Spinal cord (tissue), 10 donors: Measurements from ENCODE around the gene TIMM50. TPM values are rescaled to one million over a fixed set of nuclear protein-coding genes. Genes with fewer than 3 reads are reported as not detected.
A peak's percentile ranks its signal among the peaks of the same experiment; 100 is the strongest.
"Not testable (repeated sequence)": the region's sequence is repeated elsewhere in the genome, so short reads cannot be mapped to it uniquely, and the experiment has no call there.

Source experiments
- DNase-seq, 6 donors: peaks; one replicate each; pipeline versions ENCODE4 v3.0.0 to v3.0.0-alpha.2; 2013 to 2015; ENCODE audit warnings: low spot score in 6 of 6, low read depth in 4 of 6
- H3K27ac ChIP-seq: one replicate; pipeline ENCODE4 v1.5.1; 2013; ENCODE audit warnings: low read depth, low read length, control low read depth
- H3K27me3 ChIP-seq: one replicate; pipeline ENCODE4 v1.6.1; 2013; ENCODE audit warnings: low read length; ENCODE audit not compliant: control insufficient read depth, insufficient read depth
- H3K36me3 ChIP-seq: one replicate; pipeline ENCODE4 v1.6.1; 2013; ENCODE audit warnings: low read length; ENCODE audit not compliant: control insufficient read depth, insufficient read depth
- H3K4me1 ChIP-seq: one replicate; pipeline ENCODE4 v1.6.1; 2013; ENCODE audit warnings: low read length; ENCODE audit not compliant: control insufficient read depth, insufficient read depth
- H3K4me3 ChIP-seq: one replicate; pipeline ENCODE4 v1.5.1; 2013; ENCODE audit warnings: low read depth, low read length, control low read depth
- H3K9me3 ChIP-seq: one replicate; pipeline ENCODE4 v1.6.1; 2013; ENCODE audit warnings: low read length; ENCODE audit not compliant: control insufficient read depth, insufficient read depth
- WGBS: methylation state at CpG from one replicate; pipeline ENCODE4 v1.1.5; 2013; ENCODE audit warnings: missing lambda C conversion rate; ENCODE audit not compliant: insufficient coverage; 5-methylcytosine and 5-hydroxymethylcytosine counted together
- polyA plus RNA-seq, 2 donors: library from polyadenylated mRNA; unstranded; fragments of 120-200 nt; gene quantifications; one replicate each; pipeline ENCODE4 v1.2.1, GENCODE V29; 2013; ENCODE audit not compliant: insufficient read length in 2 of 2
- total RNA-seq, 2 donors: library from RNA; depleted of rRNA in 1 of 2; stranded (reverse); fragments of 120-200 nt in 1 of 2; fragments of >200 nt in 1 of 2; gene quantifications; one replicate each; pipeline versions ENCODE4 v1.2.3 to v1.2.4, GENCODE V29; 2013 to 2014
- donor health status: healthy.

Gene TIMM50
- total and polyA plus RNA-seq, 4 donors, result 48.4 to 118 (median 77.5) TPM

GRCh38 chr19:39479319-39479801, 1.3 kb upstream of the TIMM50 start:
- Histone ChIP-seq H3K4me1 (peaks cover 22% of the 10 kb centered on the region), H3K36me3 (peaks cover 41% of the 10 kb centered on the region)
- not testable (repeated sequence) for DNase-seq, H3K27ac ChIP-seq, H3K4me3 ChIP-seq, H3K9me3 ChIP-seq, H3K27me3 ChIP-seq
- WGBS, result 98% methylated on average over 5 of the region's 11 CpGs

DNA sequence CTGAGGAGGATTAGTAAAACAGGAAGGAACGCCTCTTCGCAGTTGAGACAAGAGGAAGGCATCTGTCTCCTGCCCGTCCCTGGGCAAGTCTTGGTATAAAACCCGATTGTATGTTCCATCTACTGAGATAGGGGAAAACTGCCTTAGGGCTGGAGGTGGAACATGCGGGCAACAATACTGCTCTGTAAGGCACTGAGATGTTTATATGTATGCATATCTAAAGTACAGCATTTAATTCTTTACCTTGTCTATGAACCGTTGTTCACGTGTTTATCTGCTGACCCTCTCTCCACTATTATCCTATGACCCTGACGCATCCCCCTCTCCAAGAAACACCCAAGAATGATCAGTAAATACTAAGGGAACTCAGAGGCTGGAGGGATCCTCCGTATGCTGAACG, 722 bp upstream of the TIMM50 start:
- H3K4me1 ChIP-seq, result peaks cover 22% of the 10 kb centered on the region
- no peaks in the 10 kb centered on the region for H3K9me3 ChIP-seq
- peak overlapping the region; percentile 77 for H3K27ac ChIP-seq
- WGBS, result 67% methylated on average over 6 of the region's 10 CpGs
- no peak for DNase-seq
- no peaks in the 10 kb centered on the region for H3K27me3 ChIP-seq
- H3K4me3 ChIP-seq, result peak overlapping the region; percentile 82
- peaks cover 37% of the 10 kb centered on the region for H3K36me3 ChIP-seq

DNA sequence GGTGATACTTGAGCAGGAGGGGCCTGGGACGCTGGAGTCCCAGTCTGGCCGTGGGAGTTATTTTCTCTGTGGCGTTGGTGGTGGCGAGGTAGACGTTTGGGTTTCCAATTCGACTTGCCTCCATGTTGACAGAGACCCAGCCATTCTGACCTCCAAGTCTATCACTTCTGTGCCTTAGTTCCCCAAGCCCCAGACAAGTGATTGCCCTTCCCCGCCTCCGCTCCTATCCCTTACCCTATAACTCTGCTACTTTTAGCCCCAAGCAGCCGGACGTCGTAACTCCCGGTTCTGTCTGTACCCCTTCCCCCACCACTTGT, 549 bp downstream of the TIMM50 start:
- no peak for DNase-seq
- Histone ChIP-seq H3K9me3 (no peaks in the 10 kb centered on the region), H3K27me3 (no peaks in the 10 kb centered on the region), H3K4me3 (peak overlapping the region; percentile 82), H3K27ac (no peak overlapping the region), H3K4me1 (peaks cover 22% of the 10 kb centered on the region), H3K36me3 (peaks cover 37% of the 10 kb centered on the region)
- 0% methylated on average over 8 of the region's 12 CpGs for WGBS

DNA sequence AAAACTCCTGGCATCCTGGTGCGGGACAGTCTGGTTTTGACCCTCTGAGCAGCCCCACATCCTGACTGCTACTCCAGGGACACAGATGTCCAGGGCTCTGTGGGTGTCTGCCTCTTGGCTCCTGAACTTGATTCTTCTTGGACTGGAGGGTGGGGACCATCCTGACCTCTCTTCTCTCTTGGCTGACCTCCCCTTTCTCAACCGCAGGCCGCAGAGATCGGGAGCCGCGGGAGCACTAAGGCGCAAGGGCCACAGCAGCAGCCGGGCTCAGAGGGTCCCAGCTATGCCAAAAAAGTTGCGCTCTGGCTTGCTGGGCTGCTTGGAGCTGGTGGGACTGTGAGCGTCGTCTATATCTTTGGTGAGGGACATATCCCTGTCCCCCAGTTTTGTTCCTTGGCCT, 1.0 kb downstream of the TIMM50 start:
- DNase-seq, result no peak
- peak overlapping the region; percentile 82 for H3K4me3 ChIP-seq
- no peak overlapping the region for H3K27ac ChIP-seq
- no peaks in the 10 kb centered on the region for H3K27me3 ChIP-seq
- H3K9me3 ChIP-seq, result no peaks in the 10 kb centered on the region
- H3K4me1 ChIP-seq, result peaks cover 22% of the 10 kb centered on the region
- 75% methylated on average over 10 of the region's 11 CpGs for WGBS
- H3K36me3 ChIP-seq, result peaks cover 37% of the 10 kb centered on the region

GRCh38 chr19:39483141-39483540, 2.5 kb downstream of the TIMM50 start:
- H3K4me1 ChIP-seq, result peaks cover 22% of the 10 kb centered on the region
- H3K27me3 ChIP-seq, result no peaks in the 10 kb centered on the region
- peaks cover 47% of the 10 kb centered on the region for H3K36me3 ChIP-seq
- no peaks in the 10 kb centered on the region for H3K9me3 ChIP-seq
- WGBS, result no CpG with 5 or more reads among the region's 6 CpGs
- H3K4me3 ChIP-seq, result no peak overlapping the region
- peak in 2 of 6 donors; percentile 25 to 50 for DNase-seq
- no peak overlapping the region for H3K27ac ChIP-seq

GRCh38 chr19:39489756-39490155, 9.1 kb downstream of the TIMM50 start:
- Histone ChIP-seq H3K27me3 (no peaks in the 10 kb centered on the region), H3K4me1 (no peaks in the 10 kb centered on the region), H3K27ac (no peak overlapping the region), H3K9me3 (no peaks in the 10 kb centered on the region), H3K36me3 (peaks cover 72% of the 10 kb centered on the region), H3K4me3 (no peak overlapping the region)
- no peak for DNase-seq
- WGBS, result 67% methylated on average over 7 of the region's 10 CpGs

DNA sequence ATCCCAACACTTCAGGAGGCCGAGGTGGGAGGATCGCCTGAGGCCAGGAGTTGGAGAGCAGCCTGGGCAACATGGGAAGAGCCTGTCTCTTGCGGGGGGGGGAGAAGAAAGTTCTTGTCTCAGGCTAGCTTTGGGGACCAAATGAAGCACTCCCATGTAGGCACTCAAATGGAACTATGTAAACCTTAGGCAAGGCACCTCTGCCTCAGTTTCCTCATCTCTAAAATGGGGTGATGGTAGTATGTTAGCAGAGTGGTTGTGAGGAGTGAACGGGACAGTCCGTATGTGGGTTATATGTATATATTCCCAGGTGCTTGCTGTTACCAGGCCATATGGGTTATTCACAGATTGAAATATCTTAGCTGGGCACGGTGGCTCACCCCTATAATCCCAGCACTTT, 11.6 kb downstream of the TIMM50 start:
- no peaks in the 10 kb centered on the region for H3K9me3 ChIP-seq
- no peaks in the 10 kb centered on the region for H3K27me3 ChIP-seq
- H3K27ac ChIP-seq, result no peak overlapping the region
- no peak for DNase-seq
- peaks cover 3% of the 10 kb centered on the region for H3K4me1 ChIP-seq
- no peak overlapping the region for H3K4me3 ChIP-seq
- WGBS, result 96% methylated on average over 5 of the region's 6 CpGs
- H3K36me3 ChIP-seq, result peaks cover 48% of the 10 kb centered on the region

DNA sequence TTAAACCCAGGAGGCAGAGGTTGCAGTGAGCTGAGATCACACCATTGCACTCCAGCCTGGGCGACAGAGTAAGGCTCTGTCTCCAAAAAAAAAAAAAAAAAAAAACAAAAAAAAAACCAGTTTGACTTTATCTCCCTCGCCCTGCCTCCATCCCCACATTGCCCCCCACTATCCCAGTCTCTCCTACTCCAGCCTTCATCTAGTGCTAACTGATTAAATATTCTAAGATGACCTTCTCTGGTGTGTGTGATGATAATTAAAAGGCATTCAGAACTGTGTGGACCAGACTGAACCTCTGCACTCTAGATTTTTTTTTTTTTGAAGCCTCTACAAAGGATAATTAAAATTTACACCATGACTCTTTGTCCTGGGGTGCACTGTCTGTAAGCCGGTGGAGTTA, 12.2 kb downstream of the TIMM50 start:
- Histone ChIP-seq H3K4me1 (peaks cover 9% of the 10 kb centered on the region), H3K4me3 (no peak overlapping the region), H3K9me3 (no peaks in the 10 kb centered on the region), H3K27me3 (peaks cover under 1% of the 10 kb centered on the region), H3K27ac (no peak overlapping the region), H3K36me3 (peaks cover 43% of the 10 kb centered on the region)
- WGBS, result 80% methylated on average over 1 of the region's 3 CpGs
- DNase-seq, result no peak

- H3K4me3 ChIP-seq, result no peak overlapping the region
- peaks cover 24% of the 10 kb centered on the region for H3K36me3 ChIP-seq
- 66% methylated on average over 2 of the region's 5 CpGs for WGBS
- no peak overlapping the region for H3K27ac ChIP-seq
- peaks cover 17% of the 10 kb centered on the region for H3K27me3 ChIP-seq
- H3K4me1 ChIP-seq, result peaks cover 25% of the 10 kb centered on the region
- no peak for DNase-seq
- H3K9me3 ChIP-seq, result no peaks in the 10 kb centered on the region
These were observed 14.0 kb downstream of the TIMM50 start for GRCh38 chr19:39494661-39495060.

DNA sequence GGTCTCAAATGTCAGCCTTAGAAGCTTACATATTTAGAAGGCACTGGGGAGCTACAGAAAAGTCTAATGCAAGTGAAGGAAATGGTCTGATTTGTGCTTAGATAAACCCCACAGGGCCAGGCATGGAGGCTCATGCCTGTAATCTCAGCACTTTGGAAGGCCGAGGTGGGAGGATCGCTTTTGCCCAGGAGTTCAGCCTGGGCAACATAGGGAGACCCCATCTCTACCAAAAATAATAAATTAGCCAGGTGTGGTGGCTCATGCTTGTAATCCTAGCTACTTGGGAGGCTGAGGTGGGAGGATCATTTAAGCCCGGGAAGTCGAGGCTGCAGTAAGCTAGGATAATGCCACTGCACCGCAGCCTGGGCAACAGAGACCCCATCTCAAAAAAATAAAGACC, 15.4 kb downstream of the TIMM50 start:
- Histone ChIP-seq H3K9me3 (no peaks in the 10 kb centered on the region), H3K27me3 (peaks cover 20% of the 10 kb centered on the region), H3K4me3 (no peak overlapping the region), H3K27ac (no peak overlapping the region), H3K4me1 (peaks cover 25% of the 10 kb centered on the region), H3K36me3 (peaks cover 10% of the 10 kb centered on the region)
- DNase-seq, result no peak
- no CpG with 5 or more reads among the region's 5 CpGs for WGBS
